ES-I3 (cell line): Measurements from ENCODE around the gene DBP.

Experiments used
- H3K36me3 ChIP-seq: 2 replicates; pipeline ENCODE4 v1.6.1; 2013; ENCODE audit warnings: mild to moderate bottlenecking, low read length, control low read depth, moderate library complexity; ENCODE audit not compliant: insufficient read depth
- H3K4me1 ChIP-seq: 2 replicates; pipeline ENCODE4 v1.6.1; 2013; ENCODE audit warnings: mild to moderate bottlenecking, control low read depth, low read length; ENCODE audit not compliant: insufficient read depth
- H3K9ac ChIP-seq: 2 replicates; pipeline ENCODE4 v1.6.1; 2013; ENCODE audit warnings: low read depth, mild to moderate bottlenecking, low read length, moderate library complexity
- H3K9me3 ChIP-seq: 2 replicates; pipeline ENCODE4 v1.6.1; 2013; ENCODE audit warnings: mild to moderate bottlenecking, low read length, moderate library complexity; ENCODE audit not compliant: control insufficient read depth, insufficient read depth

Gene DBP

GRCh38 chr19:48630296-48631063 is 6.7 kb downstream of the DBP start:
- Histone ChIP-seq H3K36me3 (no peaks in the 10 kb centered on the region), H3K9me3 (no peaks in the 10 kb centered on the region), H3K4me1 (peaks cover 6% of the 10 kb centered on the region), H3K9ac (peak overlapping the region; percentile 48)

- Histone ChIP-seq H3K9me3 (no peaks in the 10 kb centered on the region), H3K4me1 (peaks cover 6% of the 10 kb centered on the region), H3K9ac (peak overlapping the region; percentile 48)
These were observed 7.4 kb downstream of the DBP start for GRCh38 chr19:48629599-48630295.

GRCh38 chr19:48629297-48629598 is 7.9 kb downstream of the DBP start:
- H3K36me3 ChIP-seq: no peaks in the 10 kb centered on the region
- peak overlapping the region; percentile 29 for H3K9ac ChIP-seq
- H3K4me1 ChIP-seq: peaks cover 6% of the 10 kb centered on the region
- H3K9me3 ChIP-seq: no peaks in the 10 kb centered on the region

More at GRCh38 chr19:48629599-48630295, 7.4 kb downstream of the DBP start:
- H3K36me3 ChIP-seq: no peaks in the 10 kb centered on the region

- no peaks in the 10 kb centered on the region for H3K36me3 ChIP-seq
- H3K9me3 ChIP-seq: no peaks in the 10 kb centered on the region
- no peaks in the 10 kb centered on the region; the same call in 1 of the 2 replicates for H3K4me1 ChIP-seq
- no peak overlapping the region for H3K9ac ChIP-seq
These were observed 8.5 kb downstream of the DBP start for GRCh38 chr19:48628486-48629296.

- Histone ChIP-seq H3K9me3 (no peaks in the 10 kb centered on the region), H3K4me1 (peaks cover 6% of the 10 kb centered on the region; the same call in 1 of the 2 replicates), H3K9ac (no peak overlapping the region), H3K36me3 (no peaks in the 10 kb centered on the region)
These were observed 9.3 kb downstream of the DBP start for GRCh38 chr19:48627865-48628314.

GRCh38 chr19:48627201-48627864 is 9.8 kb downstream of the DBP start:
- H3K4me1 ChIP-seq: peaks cover 6% of the 10 kb centered on the region; the same call in 1 of the 2 replicates
- no peaks in the 10 kb centered on the region for H3K9me3 ChIP-seq
- no peaks in the 10 kb centered on the region for H3K36me3 ChIP-seq
- H3K9ac ChIP-seq: no peak overlapping the region

- Histone ChIP-seq H3K4me1 (peaks cover 6% of the 10 kb centered on the region; the same call in 1 of the 2 replicates), H3K9ac (no peak overlapping the region), H3K9me3 (no peaks in the 10 kb centered on the region), H3K36me3 (no peaks in the 10 kb centered on the region)
These were observed 11.3 kb downstream of the DBP start for GRCh38 chr19:48625891-48626327.

- Histone ChIP-seq H3K36me3 (no peaks in the 10 kb centered on the region), H3K9me3 (no peaks in the 10 kb centered on the region), H3K4me1 (peaks cover 6% of the 10 kb centered on the region; the same call in 1 of the 2 replicates), H3K9ac (peak overlapping the region; percentile 65)
These were observed 12.1 kb downstream of the DBP start for GRCh38 chr19:48624791-48625723.

GRCh38 chr19:48624067-48624594 is 13.0 kb downstream of the DBP start:
- peak overlapping the region; percentile 65 for H3K9ac ChIP-seq
- peaks cover 6% of the 10 kb centered on the region; the same call in 1 of the 2 replicates for H3K4me1 ChIP-seq
- no peaks in the 10 kb centered on the region for H3K9me3 ChIP-seq

GRCh38 chr19:48623556-48624066 is 13.6 kb downstream of the DBP start:
- H3K4me1 ChIP-seq: peaks cover 6% of the 10 kb centered on the region; the same call in 1 of the 2 replicates
- H3K36me3 ChIP-seq: no peaks in the 10 kb centered on the region
- H3K9ac ChIP-seq: peak overlapping the region; percentile 39
- H3K9me3 ChIP-seq: no peaks in the 10 kb centered on the region

More at GRCh38 chr19:48624067-48624594, 13.0 kb downstream of the DBP start:
- no peaks in the 10 kb centered on the region for H3K36me3 ChIP-seq

- Histone ChIP-seq H3K9ac (peak overlapping the region; percentile 87), H3K36me3 (peaks cover 16% of the 10 kb centered on the region), H3K4me1 (peaks cover 20% of the 10 kb centered on the region; the same call in 1 of the 2 replicates), H3K9me3 (no peaks in the 10 kb centered on the region)
These were observed 17.2 kb downstream of the DBP start for GRCh38 chr19:48619692-48620585.
